Stimulated activated CD8-positive, alpha-beta memory T cell treated with anti-CD3 and anti-CD28 coated beads, Interleukin-7, amount 100 ng/mL, for 4 hours (primary cell): ENCODE results near the gene SFXN5.
"Not testable (repeated sequence)": the region's sequence is repeated elsewhere in the genome, so short reads cannot be mapped to it uniquely, and the experiment has no call there.

Experiments
- DNase-seq, 2 donors: peaks; one replicate each; pipeline ENCODE4 v3.0.0-alpha.2; 2020; ENCODE audit warnings: low read depth in 2 of 2

SFXN5 gene

GRCh38 chr2:73101626-73102256, 30.2 kb upstream of the SFXN5 start:
- no peak for DNase-seq

- no peak for DNase-seq
Measured at GRCh38 chr2:73100956-73101355, 29.4 kb upstream of the SFXN5 start.

- no peak for DNase-seq
Measured at GRCh38 chr2:73099486-73099885, 28.0 kb upstream of the SFXN5 start.

- DNase-seq, result no peak
Measured at GRCh38 chr2:73095910-73096309, 24.4 kb upstream of the SFXN5 start.

- DNase-seq, result not testable (repeated sequence)
Measured at GRCh38 chr2:73093601-73094218, 22.2 kb upstream of the SFXN5 start.

- no peak for DNase-seq
Measured at GRCh38 chr2:73092146-73092783, 20.8 kb upstream of the SFXN5 start.

GRCh38 chr2:73091696-73092095, 20.2 kb upstream of the SFXN5 start:
- no peak for DNase-seq

GRCh38 chr2:73091164-73091563, 19.7 kb upstream of the SFXN5 start:
- DNase-seq, result no peak

- no peak for DNase-seq
Measured at GRCh38 chr2:73089270-73090030, 17.9 kb upstream of the SFXN5 start.

- DNase-seq, result no peak
Measured at GRCh38 chr2:73088703-73089102, 17.2 kb upstream of the SFXN5 start.

GRCh38 chr2:73088211-73088610, 16.7 kb upstream of the SFXN5 start:
- DNase-seq, result no peak

- no peak for DNase-seq
Measured at GRCh38 chr2:73087311-73087710, 15.8 kb upstream of the SFXN5 start.

GRCh38 chr2:73085691-73086090, 14.2 kb upstream of the SFXN5 start:
- peak; percentile 66 to 72 for DNase-seq

GRCh38 chr2:73084971-73085370, 13.5 kb upstream of the SFXN5 start:
- no peak for DNase-seq

GRCh38 chr2:73083886-73084800, 12.6 kb upstream of the SFXN5 start:
- no peak for DNase-seq

- DNase-seq, result no peak
Measured at GRCh38 chr2:73082523-73083410, 11.3 kb upstream of the SFXN5 start.

GRCh38 chr2:73081181-73081671, 9.7 kb upstream of the SFXN5 start:
- no peak for DNase-seq

- no peak for DNase-seq
Measured at GRCh38 chr2:73080321-73081131, 9.0 kb upstream of the SFXN5 start.

GRCh38 chr2:73079636-73080035, 8.1 kb upstream of the SFXN5 start:
- no peak for DNase-seq
